ENCODE data around the gene NEBL. TPM values are rescaled to one million over a fixed set of nuclear protein-coding genes. Genes with fewer than 3 reads are reported as not detected.

Gene NEBL
- total and polyA plus RNA-seq, 2 of the 4 experiments (the other 2 are of a cell fraction), result under 0.01 TPM

DNA sequence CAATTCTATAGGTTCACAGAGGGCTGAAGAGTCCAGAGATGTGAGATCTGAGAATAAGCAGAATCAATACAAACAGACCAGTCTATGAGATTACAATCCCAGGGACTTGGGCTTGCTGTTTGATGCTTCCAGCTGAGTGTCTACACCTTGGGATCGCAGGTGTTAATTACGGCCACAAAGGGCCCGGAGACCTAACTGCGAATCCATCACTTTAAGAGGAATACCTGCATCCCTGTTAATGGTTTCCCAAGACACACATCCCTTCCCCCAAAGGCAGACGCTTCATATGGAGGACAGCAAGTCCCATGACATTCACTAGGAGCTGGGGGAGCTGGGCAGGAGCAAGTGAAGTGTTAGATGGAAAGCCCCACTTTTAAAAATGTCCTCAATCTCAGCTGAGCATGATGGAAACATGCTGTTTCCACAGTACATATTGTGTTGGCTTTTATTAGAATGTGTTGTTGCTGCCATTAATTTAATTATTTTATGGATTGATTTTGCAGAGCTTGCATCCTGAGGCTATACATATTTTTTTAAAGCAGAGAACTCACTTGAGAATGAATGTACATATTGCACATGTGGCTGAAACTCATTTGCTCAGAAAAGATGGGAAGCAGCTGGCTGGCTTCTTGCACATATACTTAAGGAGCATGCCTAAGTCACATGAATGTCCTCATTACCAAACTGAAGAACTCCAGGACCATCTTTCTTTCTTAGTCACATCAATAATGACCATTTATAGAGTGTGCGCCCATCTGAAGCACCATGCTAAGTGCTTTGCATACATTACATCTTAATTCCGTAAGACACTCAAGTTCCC, 151.3 kb downstream of the NEBL start:
- H2AFZ ChIP-seq (replicated peaks; ENCODE audit: low read length, poor library complexity), result no peak overlapping the region
- no peak overlapping the region for H2BK20ac ChIP-seq (ENCODE audit: low read depth, low read length)
- no peak overlapping the region for H3K56ac ChIP-seq (ENCODE audit: extremely low read depth, insufficient read depth, low read length)
- peaks cover 17% of the 10 kb centered on the region for H3K9me3 ChIP-seq (ENCODE audit: control insufficient read depth, insufficient read depth, low read length)
- no peak overlapping the region for H4K5ac ChIP-seq (ENCODE audit: low read depth, low read length)
- ChIA-PET POLR2A (ENCODE audit: unreplicated experiment) (no interaction called here), CTCF (interaction anchor here (0.6 kb wide), 1 partner anchor 1241 kb away, joined by 4 read pairs; no protein-coding TSS in a partner anchor)
- H2BK5ac ChIP-seq (ENCODE audit: low read depth, low read length, poor library complexity, severe bottlenecking), result no peak overlapping the region
- no peaks in the 10 kb centered on the region for H4K20me1 ChIP-seq (ENCODE audit: insufficient read depth, low read length)
- no peak overlapping the region for H3K9ac ChIP-seq (ENCODE audit: low read depth, low read length)
- H3K79me1 ChIP-seq (ENCODE audit: low read depth in 1 of 2, low read length in 2 of 2), result no peaks in the 10 kb centered on the region
- dilution Hi-C loops (cut with HindIII; ENCODE audit: low sequenced_read_pairs, unreplicated experiment), result no loop called here
- BruUV-seq (replicated peaks), result no TSS peak
- H3K4me2 ChIP-seq (ENCODE audit: low read depth, low read length), result no peak overlapping the region
- no peaks in the 10 kb centered on the region for H3K4me1 ChIP-seq (ENCODE audit: control insufficient read depth, insufficient read depth, low read length)
- no peak for TF ChIP-seq RCOR1 (IDR thresholded peaks at IDR 0.05; ENCODE audit: insufficient replicate concordance, low read length)
- no peak for TF ChIP-seq CEBPB (IDR thresholded peaks at IDR 0.05; ENCODE audit: low read depth, low read length)
- no peak overlapping the region for H3K23ac ChIP-seq (ENCODE audit: low read depth, low read length)
- no peak overlapping the region for H3K4ac ChIP-seq (ENCODE audit: low read depth, low read length)
- ATAC-seq (ENCODE audit: low read depth) (no peak), DNase-seq (no peak)
- WGBS, 2 experiments (ENCODE audit: extremely low coverage in 2 of 2, insufficient read length in 1 of 2), result 74% methylated on average over 3 of the region's 7 CpGs; no CpG with 5 or more reads in 1 of the 2 experiments
- H3K14ac ChIP-seq (replicated peaks; ENCODE audit: low read depth, low read length), result no peak overlapping the region
- no peak overlapping the region for H3K4me3 ChIP-seq (ENCODE audit: insufficient read depth, low read depth, low read length)
- H4K91ac ChIP-seq (ENCODE audit: insufficient read depth, low read depth, low read length), result no peak overlapping the region
- H3K27me3 ChIP-seq (ENCODE audit: control insufficient read depth, insufficient read depth, low read length), result no peaks in the 10 kb centered on the region
- no peak overlapping the region for H2AK9ac ChIP-seq (replicated peaks; ENCODE audit: low read depth, low read length, poor library complexity)
- no peaks in the 10 kb centered on the region for H3K9me1 ChIP-seq (ENCODE audit: insufficient read depth, low read length)
- in situ Hi-C loops (cut with MboI; ENCODE audit: low sequenced_read_pairs), result no loop called here
- intact Hi-C loops (cut with micrococcal nuclease), result no loop called here
- no peak overlapping the region for H3K27ac ChIP-seq (ENCODE audit: insufficient read depth, low read length)
- no peaks in the 10 kb centered on the region for H3K36me3 ChIP-seq (ENCODE audit: control insufficient read depth, insufficient read depth, low read length)
- H2BK15ac ChIP-seq (ENCODE audit: low read depth, low read length), result no peak overlapping the region
- no peak overlapping the region for H2AK5ac ChIP-seq (ENCODE audit: low read depth, low read length)
- H3K18ac ChIP-seq (ENCODE audit: low read depth, low read length), result no peak overlapping the region
- no peak overlapping the region for H2BK120ac ChIP-seq (ENCODE audit: low read depth, low read length)
- H4K8ac ChIP-seq (ENCODE audit: low read depth in 2 of 2, low read length in 2 of 2), result no peak overlapping the region

Measured in IMR-90 (cell line).